Measurements from ENCODE around the gene PFDN5.
A peak's percentile ranks its signal among the peaks of the same experiment; 100 is the strongest.
"Not testable (repeated sequence)": the region's sequence is repeated elsewhere in the genome, so short reads cannot be mapped to it uniquely, and the experiment has no call there.

Gene PFDN5

DNA sequence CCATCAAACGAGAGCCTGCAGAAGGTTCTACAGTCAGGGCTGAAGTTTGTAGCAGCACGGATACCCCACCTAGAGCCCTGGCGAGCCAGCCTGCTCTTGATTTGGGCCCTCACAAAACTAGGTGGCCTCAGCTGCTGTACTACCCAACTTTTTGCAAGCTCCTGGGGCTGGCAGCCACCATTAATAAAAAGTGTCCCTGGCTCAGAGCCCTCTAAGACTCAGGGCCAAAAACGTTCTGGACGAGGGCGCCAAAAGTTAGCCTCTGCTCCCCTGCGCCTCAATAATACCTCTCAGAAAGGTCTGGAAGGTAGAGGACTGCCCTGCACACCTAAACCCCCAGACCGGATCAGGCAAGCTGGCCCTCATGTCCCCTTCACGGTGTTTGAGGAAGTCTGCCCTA, 8.9 kb upstream of the PFDN5 start:
- no peak overlapping the region for H3K4me3 ChIP-seq (ENCODE audit: control insufficient read depth, low read depth, low read length)
- TF ChIP-seq, protein P1, sequence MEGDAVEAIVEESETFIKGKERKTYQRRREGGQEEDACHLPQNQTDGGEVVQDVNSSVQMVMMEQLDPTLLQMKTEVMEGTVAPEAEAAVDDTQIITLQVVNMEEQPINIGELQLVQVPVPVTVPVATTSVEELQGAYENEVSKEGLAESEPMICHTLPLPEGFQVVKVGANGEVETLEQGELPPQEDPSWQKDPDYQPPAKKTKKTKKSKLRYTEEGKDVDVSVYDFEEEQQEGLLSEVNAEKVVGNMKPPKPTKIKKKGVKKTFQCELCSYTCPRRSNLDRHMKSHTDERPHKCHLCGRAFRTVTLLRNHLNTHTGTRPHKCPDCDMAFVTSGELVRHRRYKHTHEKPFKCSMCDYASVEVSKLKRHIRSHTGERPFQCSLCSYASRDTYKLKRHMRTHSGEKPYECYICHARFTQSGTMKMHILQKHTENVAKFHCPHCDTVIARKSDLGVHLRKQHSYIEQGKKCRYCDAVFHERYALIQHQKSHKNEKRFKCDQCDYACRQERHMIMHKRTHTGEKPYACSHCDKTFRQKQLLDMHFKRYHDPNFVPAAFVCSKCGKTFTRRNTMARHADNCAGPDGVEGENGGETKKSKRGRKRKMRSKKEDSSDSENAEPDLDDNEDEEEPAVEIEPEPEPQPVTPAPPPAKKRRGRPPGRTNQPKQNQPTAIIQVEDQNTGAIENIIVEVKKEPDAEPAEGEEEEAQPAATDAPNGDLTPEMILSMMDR (IDR thresholded peaks at IDR 0.05; ENCODE audit: control insufficient read depth, insufficient read depth, low read depth, low read length, missing control alignments) = no peak
- DNase-seq (ENCODE audit: low read depth) = no peak

DNA sequence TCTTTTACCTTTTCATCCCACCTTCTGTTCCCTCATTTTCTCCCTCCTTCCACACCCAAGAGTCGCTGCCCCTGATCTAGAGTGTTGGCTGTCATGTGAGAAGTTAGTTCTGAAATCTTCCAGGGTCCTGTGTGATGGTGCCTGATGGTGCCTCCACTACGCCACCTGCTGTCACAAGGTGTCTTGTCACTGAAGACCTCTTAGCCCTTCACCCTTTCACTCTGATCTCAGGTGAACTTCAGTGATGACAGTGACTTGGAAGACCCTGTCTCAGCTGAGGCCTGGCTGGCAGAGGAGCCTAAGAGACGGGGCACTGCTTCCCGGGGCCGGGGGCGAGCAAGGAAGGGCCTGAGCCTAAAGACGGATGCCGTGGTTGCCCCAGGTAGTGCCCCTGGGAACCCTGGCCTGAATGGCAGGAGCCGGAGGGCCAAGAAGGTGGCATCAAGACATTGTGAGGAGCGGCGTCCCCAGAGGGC, 7.6 kb upstream of the PFDN5 start:
- DNase-seq (ENCODE audit: low read depth) = no peak
- H3K4me3 ChIP-seq (ENCODE audit: control insufficient read depth, low read depth, low read length) = no peak overlapping the region
- TF ChIP-seq, protein P1 (IDR thresholded peaks at IDR 0.05; ENCODE audit: control insufficient read depth, insufficient read depth, low read depth, low read length, missing control alignments) = peak; percentile 69

DNA sequence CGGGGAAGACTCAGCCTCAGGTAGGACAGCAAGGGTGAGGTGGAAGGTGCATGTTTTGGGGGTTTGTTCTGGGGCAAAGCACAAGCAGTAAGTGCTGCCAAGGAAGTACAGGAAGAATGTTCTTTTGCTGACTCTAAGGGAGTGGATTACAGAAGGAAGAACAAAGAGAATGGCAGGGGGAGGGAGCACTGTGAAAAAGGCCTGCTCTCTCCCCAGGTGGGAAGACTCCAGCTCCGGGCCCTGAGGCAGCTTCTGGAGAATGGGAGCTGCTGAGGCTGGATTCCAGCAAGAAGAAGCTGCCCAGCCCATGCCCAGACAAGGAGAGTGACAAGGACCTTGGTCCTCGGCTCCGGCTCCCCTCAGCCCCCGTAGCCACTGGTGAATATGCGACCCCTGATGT, 7.0 kb upstream of the PFDN5 start:
- TF ChIP-seq, protein P1 (IDR thresholded peaks at IDR 0.05; ENCODE audit: control insufficient read depth, insufficient read depth, low read depth, low read length, missing control alignments) = no peak
- H3K4me3 ChIP-seq (ENCODE audit: control insufficient read depth, low read depth, low read length) = no peak overlapping the region
- no peak for DNase-seq (ENCODE audit: low read depth)

DNA sequence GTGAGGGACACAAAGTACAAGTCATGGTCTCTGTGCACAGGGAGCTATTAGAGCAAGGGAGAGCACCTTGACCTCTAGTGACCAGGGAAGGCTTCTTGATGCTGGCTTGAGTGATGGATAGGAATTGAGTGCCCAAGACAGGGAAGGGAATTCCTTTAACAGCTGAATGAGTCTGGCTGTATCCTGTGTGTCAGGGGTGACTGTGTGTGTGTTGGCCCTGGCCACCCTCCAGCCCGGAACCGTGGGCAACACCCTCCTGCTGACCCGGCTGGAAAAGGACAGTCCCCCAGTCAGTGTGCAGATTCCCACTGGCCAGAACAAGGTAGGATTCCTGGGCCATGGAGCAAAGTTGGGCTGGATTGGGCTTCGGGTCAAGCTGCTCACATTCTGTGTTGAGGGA, 5.5 kb upstream of the PFDN5 start:
- H3K4me3 ChIP-seq (ENCODE audit: control insufficient read depth, low read depth, low read length) = no peak overlapping the region
- DNase-seq (ENCODE audit: low read depth) = no peak

DNA sequence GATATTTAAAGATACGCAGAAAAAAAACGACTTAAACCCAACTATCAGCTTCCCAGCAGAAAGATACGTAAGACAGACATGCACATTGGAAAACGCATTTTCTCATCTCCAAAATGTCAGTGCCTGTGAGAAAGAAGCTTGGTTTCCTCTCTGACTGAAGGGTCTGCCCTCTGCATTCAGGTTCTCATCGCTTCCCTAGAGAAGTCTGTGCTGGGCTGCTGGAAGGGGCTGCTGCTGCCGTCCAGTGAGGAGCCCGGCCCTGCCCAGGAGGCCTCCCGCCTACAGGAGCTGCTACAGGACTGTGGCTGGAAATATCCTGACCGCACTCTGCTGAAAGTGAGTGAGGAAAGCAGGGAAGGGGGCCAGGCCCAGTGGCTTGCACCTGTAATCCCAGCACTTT, 4.7 kb upstream of the PFDN5 start:
- DNase-seq (ENCODE audit: low read depth) = no peak
- H3K4me3 ChIP-seq (ENCODE audit: control insufficient read depth, low read depth, low read length) = no peak overlapping the region
- TF ChIP-seq, protein P1 (IDR thresholded peaks at IDR 0.05; ENCODE audit: control insufficient read depth, insufficient read depth, low read depth, low read length, missing control alignments) = no peak

More for the DNA sequence above, 5.5 kb upstream of the PFDN5 start:
- TF ChIP-seq, protein P1 (IDR thresholded peaks at IDR 0.05; ENCODE audit: control insufficient read depth, insufficient read depth, low read depth, low read length, missing control alignments) = no peak

DNA sequence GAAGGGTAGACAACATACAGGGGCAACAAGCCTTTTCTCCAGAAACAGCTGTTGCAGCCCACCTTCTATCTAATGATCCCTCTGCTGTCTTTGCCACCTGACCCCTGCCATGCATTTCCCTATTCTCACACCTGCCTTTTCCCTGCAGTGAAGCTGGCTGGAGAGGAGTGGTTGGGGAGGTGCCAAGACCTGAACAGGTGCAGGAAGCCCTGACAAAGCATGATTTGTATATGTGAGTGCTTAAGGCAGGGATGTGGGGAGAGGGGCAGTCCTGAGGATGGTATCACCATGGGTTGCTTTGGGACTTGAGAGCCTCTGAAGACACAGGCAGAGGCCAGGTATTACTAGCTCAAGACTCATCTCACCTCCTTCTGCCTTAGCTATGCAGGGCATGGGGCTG, 2.9 kb upstream of the PFDN5 start:
- TF ChIP-seq, protein P1 (IDR thresholded peaks at IDR 0.05; ENCODE audit: control insufficient read depth, insufficient read depth, low read depth, low read length, missing control alignments) = no peak
- no peak overlapping the region for H3K4me3 ChIP-seq (ENCODE audit: control insufficient read depth, low read depth, low read length)

DNA sequence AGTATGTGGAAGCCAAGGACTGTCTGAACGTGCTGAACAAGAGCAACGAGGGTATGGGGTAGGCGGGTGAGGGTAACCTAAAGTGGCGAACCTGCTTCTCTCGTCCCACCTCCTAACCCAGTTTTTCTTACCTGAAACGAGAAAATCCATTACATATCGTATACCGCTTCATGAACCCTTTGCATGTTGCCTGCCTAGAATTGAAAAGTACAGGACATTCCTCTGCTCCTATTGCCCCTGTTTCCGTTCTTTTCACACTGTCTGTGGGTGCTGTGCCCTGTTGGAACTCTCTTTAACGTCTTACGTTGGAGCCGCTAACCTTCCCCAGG, 513 bp downstream of the PFDN5 start:
- no peak for DNase-seq (ENCODE audit: low read depth)
- peak overlapping the region; percentile 93 for H3K4me3 ChIP-seq (ENCODE audit: control insufficient read depth, low read depth, low read length)
- TF ChIP-seq, protein P1 (IDR thresholded peaks at IDR 0.05; ENCODE audit: control insufficient read depth, insufficient read depth, low read depth, low read length, missing control alignments) = no peak

More for the DNA sequence above, 2.9 kb upstream of the PFDN5 start:
- DNase-seq (ENCODE audit: low read depth) = no peak

DNA sequence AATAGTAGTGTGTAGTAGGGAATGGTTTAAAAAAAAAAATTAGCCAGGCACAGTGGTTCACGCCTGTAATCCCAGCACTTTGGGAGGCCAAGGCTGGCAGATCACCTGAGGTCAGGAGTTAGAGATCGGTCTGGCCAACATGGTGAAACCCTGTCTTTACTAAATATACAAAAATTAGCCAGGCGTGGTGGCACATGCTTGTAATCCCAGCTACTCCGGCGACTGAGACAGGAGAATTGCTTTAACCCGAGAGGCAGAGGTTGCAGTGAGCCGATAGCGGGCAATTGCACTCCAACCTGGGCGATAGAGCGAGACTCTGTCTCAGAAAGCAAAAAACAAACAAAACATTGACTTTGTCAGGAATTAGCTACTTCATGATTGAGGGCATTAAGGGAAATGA, 1.8 kb downstream of the PFDN5 start:
- not testable (repeated sequence) for DNase-seq (ENCODE audit: low read depth); H3K4me3 ChIP-seq (ENCODE audit: control insufficient read depth, low read depth, low read length)
